ENCODE measurements around the gene TMEM140.

Gene TMEM140

GRCh38 chr7:135183478-135183877, 35.6 kb downstream of the TMEM140 start:
- H3K9ac ChIP-seq (ENCODE audit: low read length), result no peak overlapping the region
- H2AFZ ChIP-seq (ENCODE audit: low read length), result no peak overlapping the region
- H3K36me3 ChIP-seq (replicated peaks; ENCODE audit: insufficient read depth, low read length), result no peaks in the 10 kb centered on the region; the same call in 1 of the 2 replicates
- no peak for TF ChIP-seq EZH2phosphoT487 (IDR thresholded peaks at IDR 0.05; ENCODE audit: low read length)
- TF ChIP-seq CTCF (IDR thresholded peaks at IDR 0.05; ENCODE audit: low read length), result no peak
- no peak for TF ChIP-seq EZH2 (optimal IDR thresholded peaks at IDR 0.05; ENCODE audit: low read depth, low read length)
- no peaks in the 10 kb centered on the region for H3K27me3 ChIP-seq (replicated peaks; ENCODE audit: insufficient read depth, low read length)
- no peaks in the 10 kb centered on the region for H3K4me1 ChIP-seq (ENCODE audit: low read length)
- no peaks in the 10 kb centered on the region for H3K9me2 ChIP-seq (replicated peaks; ENCODE audit: insufficient read depth, low read length)
- no peak overlapping the region for H3K4me3 ChIP-seq (ENCODE audit: low read length)
- H3F3A ChIP-seq (ENCODE audit: insufficient read depth, low read length), result no peaks in the 10 kb centered on the region
- H4K20me1 ChIP-seq (ENCODE audit: insufficient read depth, low read length), result no peaks in the 10 kb centered on the region
- 0 out of 2 replicates have a peak, but pooled peaks cover 3% of the 10 kb centered on the region for H3K9me3 ChIP-seq (replicated peaks; ENCODE audit: insufficient read depth, low read length)
- H3K27ac ChIP-seq (ENCODE audit: low read length), result no peak overlapping the region
- no peak overlapping the region for H3K4me2 ChIP-seq (ENCODE audit: low read depth, low read length)
- DNase-seq, result no peak
- H3K79me2 ChIP-seq (ENCODE audit: low read length), result no peaks in the 10 kb centered on the region

GRCh38 chr7:135184254-135184841, 36.5 kb downstream of the TMEM140 start:
- no peaks in the 10 kb centered on the region for H3K27me3 ChIP-seq (replicated peaks; ENCODE audit: insufficient read depth, low read length)
- 0 out of 2 replicates have a peak, but pooled peaks cover 3% of the 10 kb centered on the region for H3K9me3 ChIP-seq (replicated peaks; ENCODE audit: insufficient read depth, low read length)

GRCh38 chr7:135185471-135186260, 37.8 kb downstream of the TMEM140 start:
- Histone ChIP-seq H2AFZ (ENCODE audit: low read length) (no peak overlapping the region), H3K79me2 (ENCODE audit: low read length) (no peaks in the 10 kb centered on the region), H4K20me1 (ENCODE audit: insufficient read depth, low read length) (no peaks in the 10 kb centered on the region), H3K9me2 (replicated peaks; ENCODE audit: insufficient read depth, low read length) (no peaks in the 10 kb centered on the region), H3K27me3 (replicated peaks; ENCODE audit: insufficient read depth, low read length) (no peaks in the 10 kb centered on the region), H3K4me3 (ENCODE audit: low read length) (no peak overlapping the region), H3K4me1 (ENCODE audit: low read length) (no peaks in the 10 kb centered on the region), H3K36me3 (replicated peaks; ENCODE audit: insufficient read depth, low read length) (no peaks in the 10 kb centered on the region; the same call in 1 of the 2 replicates), H3K9ac (ENCODE audit: low read length) (no peak overlapping the region), H3F3A (ENCODE audit: insufficient read depth, low read length) (no peaks in the 10 kb centered on the region), H3K27ac (ENCODE audit: low read length) (no peak overlapping the region), H3K9me3 (replicated peaks; ENCODE audit: insufficient read depth, low read length) (0 out of 2 replicates have a peak, but pooled peaks cover 3% of the 10 kb centered on the region), H3K4me2 (ENCODE audit: low read depth, low read length) (no peak overlapping the region)
- TF ChIP-seq CTCF (IDR thresholded peaks at IDR 0.05; ENCODE audit: low read length) (no peak), EZH2phosphoT487 (IDR thresholded peaks at IDR 0.05; ENCODE audit: low read length) (no peak), EZH2 (optimal IDR thresholded peaks at IDR 0.05; ENCODE audit: low read depth, low read length) (no peak)
- no peak for DNase-seq

More at GRCh38 chr7:135184254-135184841, 36.5 kb downstream of the TMEM140 start:
- Histone ChIP-seq H4K20me1 (ENCODE audit: insufficient read depth, low read length) (no peaks in the 10 kb centered on the region), H3K4me3 (ENCODE audit: low read length) (no peak overlapping the region), H3K36me3 (replicated peaks; ENCODE audit: insufficient read depth, low read length) (no peaks in the 10 kb centered on the region; the same call in 1 of the 2 replicates), H3K9me2 (replicated peaks; ENCODE audit: insufficient read depth, low read length) (no peaks in the 10 kb centered on the region), H3K27ac (ENCODE audit: low read length) (no peak overlapping the region), H3K4me1 (ENCODE audit: low read length) (no peaks in the 10 kb centered on the region), H3K4me2 (ENCODE audit: low read depth, low read length) (no peak overlapping the region), H3F3A (ENCODE audit: insufficient read depth, low read length) (no peaks in the 10 kb centered on the region), H2AFZ (ENCODE audit: low read length) (no peak overlapping the region), H3K9ac (ENCODE audit: low read length) (no peak overlapping the region), H3K79me2 (ENCODE audit: low read length) (no peaks in the 10 kb centered on the region)
- TF ChIP-seq EZH2phosphoT487 (IDR thresholded peaks at IDR 0.05; ENCODE audit: low read length) (no peak), EZH2 (optimal IDR thresholded peaks at IDR 0.05; ENCODE audit: low read depth, low read length) (no peak), CTCF (IDR thresholded peaks at IDR 0.05; ENCODE audit: low read length) (no peak)
- no peak for DNase-seq

Data from MM.1S (cell line).